OCI-LY3 (cell line): ENCODE measurements around the gene PLCL1.
"Not testable (repeated sequence)": the region's sequence is repeated elsewhere in the genome, so short reads cannot be mapped to it uniquely, and the experiment has no call there.

Source experiments
- H2AFZ ChIP-seq: fragments of 200-600, 300-600 bp; shearing (Covaris generic); 2 replicates; pipeline ENCODE4 v1.6.0; 2014; ENCODE audit warnings: antibody characterized with exemption, low read depth, low read length
- H3K27ac ChIP-seq: fragments of 200-600, 300-600 bp; sonication (generic); 2 replicates; pipeline ENCODE4 v1.5.1; 2014; ENCODE audit warnings: mild to moderate bottlenecking, low read length, moderate library complexity, mixed read lengths
- H3K27me3 ChIP-seq: fragments of 200-600, 300-600 bp; sonication (generic); 2 replicates; pipeline ENCODE4 v1.6.1; 2014; ENCODE audit warnings: low read depth, low read length, mixed read lengths
- H3K36me3 ChIP-seq: fragments of 200-600, 300-600 bp; sonication (generic); replicated peaks from 2 replicates; pipeline ENCODE3; 2014; ENCODE audit warnings: low read depth, low read length, mixed read lengths
- H3K4me1 ChIP-seq: fragments of 300-600, 200-600 bp; sonication (generic); 2 replicates; pipeline ENCODE4 v1.6.1; 2014; ENCODE audit warnings: low read length, mixed read lengths
- H3K4me2 ChIP-seq: fragments of 200-600, 300-600 bp; sonication (generic); 2 replicates; pipeline ENCODE4 v1.6.1; 2014; ENCODE audit warnings: low read length, mixed read lengths
- H3K4me3 ChIP-seq: fragments of 300-600, 200-600 bp; sonication (generic); 2 replicates; pipeline ENCODE4 v1.5.1; 2014; ENCODE audit warnings: antibody characterized with exemption, mild to moderate bottlenecking, low read length, moderate library complexity
- H3K79me2 ChIP-seq: fragments of 300-600, 200-600 bp; shearing (Covaris generic); 2 replicates; pipeline ENCODE4 v1.6.1; 2014; ENCODE audit warnings: mild to moderate bottlenecking, low read length, mixed read lengths
- H3K9ac ChIP-seq: fragments of 300-600, 200-600 bp; shearing (Covaris generic); 2 replicates; pipeline ENCODE4 v1.6.0; 2014; ENCODE audit warnings: mild to moderate bottlenecking, low read length, moderate library complexity
- H3K9me3 ChIP-seq: fragments of 200-600, 300-600 bp; shearing (Covaris generic); 2 replicates; pipeline ENCODE4 v1.6.1; 2014; ENCODE audit warnings: low read length, mixed read lengths; ENCODE audit not compliant: insufficient read depth
- H4K20me1 ChIP-seq: fragments of 200-600, 300-600 bp; sonication (generic); 2 replicates; pipeline ENCODE4 v1.6.1; 2016; ENCODE audit warnings: low read length, mixed read lengths; ENCODE audit not compliant: insufficient read depth
- CTCF ChIP-seq: fragments of 200-600, 300-600 bp; sonication (generic); IDR thresholded peaks from 2 replicates; pipeline ENCODE4 v1.5.1; 2014; ENCODE audit warnings: antibody characterized with exemption, low read length, low read depth
- EZH2phosphoT487 ChIP-seq: fragments of 200-600 bp; shearing (Covaris generic); IDR thresholded peaks from 2 replicates; pipeline ENCODE4 v1.6.1; 2018; ENCODE audit warnings: antibody characterized with exemption, mixed run types, low read depth

PLCL1 gene

GRCh38 chr2:197821550-197822289 is 17.3 kb downstream of the PLCL1 start:
- H3K27me3 ChIP-seq: no peaks in the 10 kb centered on the region
- H3K36me3 ChIP-seq: no peaks in the 10 kb centered on the region
- H3K9ac ChIP-seq: no peak overlapping the region
- H2AFZ ChIP-seq: no peak overlapping the region
- TF ChIP-seq EZH2phosphoT487 (no peak), CTCF (no peak)
- H3K79me2 ChIP-seq: no peaks in the 10 kb centered on the region
- no peaks in the 10 kb centered on the region for H3K4me1 ChIP-seq
- no peaks in the 10 kb centered on the region for H4K20me1 ChIP-seq
- no peaks in the 10 kb centered on the region for H3K9me3 ChIP-seq
- no peak overlapping the region for H3K27ac ChIP-seq
- H3K4me2 ChIP-seq: no peak overlapping the region
- H3K4me3 ChIP-seq: no peak overlapping the region

GRCh38 chr2:197822333-197822732 is 17.9 kb downstream of the PLCL1 start:
- Histone ChIP-seq H3K27me3 (no peaks in the 10 kb centered on the region), H3K79me2 (no peaks in the 10 kb centered on the region), H4K20me1 (no peaks in the 10 kb centered on the region), H3K9me3 (no peaks in the 10 kb centered on the region), H3K4me1 (no peaks in the 10 kb centered on the region), H3K36me3 (no peaks in the 10 kb centered on the region), H3K27ac (no peak overlapping the region), H3K4me3 (no peak overlapping the region), H2AFZ (no peak overlapping the region), H3K4me2 (no peak overlapping the region), H3K9ac (no peak overlapping the region)
- no peak for TF ChIP-seq EZH2phosphoT487
- no peak for TF ChIP-seq CTCF

GRCh38 chr2:197827618-197828017 is 23.2 kb downstream of the PLCL1 start:
- Histone ChIP-seq H3K9ac (no peak overlapping the region), H3K4me2 (no peak overlapping the region), H3K27me3 (no peaks in the 10 kb centered on the region), H3K4me1 (no peaks in the 10 kb centered on the region), H3K27ac (no peak overlapping the region), H3K9me3 (no peaks in the 10 kb centered on the region), H3K79me2 (no peaks in the 10 kb centered on the region), H3K36me3 (no peaks in the 10 kb centered on the region), H4K20me1 (no peaks in the 10 kb centered on the region), H3K4me3 (no peak overlapping the region), H2AFZ (no peak overlapping the region)
- TF ChIP-seq EZH2phosphoT487: no peak
- TF ChIP-seq CTCF: no peak

GRCh38 chr2:197828464-197829135 is 24.2 kb downstream of the PLCL1 start:
- Histone ChIP-seq H3K36me3 (no peaks in the 10 kb centered on the region), H2AFZ (no peak overlapping the region), H3K4me3 (no peak overlapping the region), H3K9me3 (no peaks in the 10 kb centered on the region), H3K79me2 (no peaks in the 10 kb centered on the region), H3K4me2 (no peak overlapping the region), H4K20me1 (no peaks in the 10 kb centered on the region), H3K9ac (no peak overlapping the region), H3K27ac (no peak overlapping the region), H3K27me3 (no peaks in the 10 kb centered on the region), H3K4me1 (no peaks in the 10 kb centered on the region)
- TF ChIP-seq EZH2phosphoT487: no peak
- TF ChIP-seq CTCF: no peak

- not testable (repeated sequence) for H3K36me3 ChIP-seq, H3K9me3 ChIP-seq
These were observed 30.4 kb downstream of the PLCL1 start for GRCh38 chr2:197834771-197835170.

More at GRCh38 chr2:197834771-197835170, 30.4 kb downstream of the PLCL1 start:
- not testable (repeated sequence) for H3K27ac ChIP-seq, H3K4me2 ChIP-seq, H2AFZ ChIP-seq, H3K4me3 ChIP-seq, H4K20me1 ChIP-seq, H3K79me2 ChIP-seq, H3K9ac ChIP-seq, H3K27me3 ChIP-seq, H3K4me1 ChIP-seq
